ENCODE measurements around the gene PAK5.

Gene PAK5

DNA sequence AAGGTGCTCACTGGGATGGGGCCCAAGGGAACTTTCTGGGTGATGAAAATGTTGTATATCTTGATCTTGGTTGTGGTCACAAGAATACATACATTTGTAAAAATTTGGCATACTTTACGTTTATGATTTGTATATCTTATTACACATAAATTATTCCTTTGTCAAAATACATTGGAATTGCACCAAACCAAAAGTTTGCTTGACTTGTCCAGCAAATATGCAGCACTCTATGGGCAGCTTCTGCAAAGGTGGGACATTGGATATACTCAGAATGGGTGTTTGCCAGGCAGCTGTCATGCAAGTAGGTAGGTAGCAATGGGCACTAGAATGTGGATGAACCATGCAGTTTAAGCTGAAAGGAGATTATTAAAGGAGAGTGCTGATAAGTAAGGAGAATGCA lies 246.5 kb downstream of the PAK5 start:
- TF ChIP-seq, protein P1, sequence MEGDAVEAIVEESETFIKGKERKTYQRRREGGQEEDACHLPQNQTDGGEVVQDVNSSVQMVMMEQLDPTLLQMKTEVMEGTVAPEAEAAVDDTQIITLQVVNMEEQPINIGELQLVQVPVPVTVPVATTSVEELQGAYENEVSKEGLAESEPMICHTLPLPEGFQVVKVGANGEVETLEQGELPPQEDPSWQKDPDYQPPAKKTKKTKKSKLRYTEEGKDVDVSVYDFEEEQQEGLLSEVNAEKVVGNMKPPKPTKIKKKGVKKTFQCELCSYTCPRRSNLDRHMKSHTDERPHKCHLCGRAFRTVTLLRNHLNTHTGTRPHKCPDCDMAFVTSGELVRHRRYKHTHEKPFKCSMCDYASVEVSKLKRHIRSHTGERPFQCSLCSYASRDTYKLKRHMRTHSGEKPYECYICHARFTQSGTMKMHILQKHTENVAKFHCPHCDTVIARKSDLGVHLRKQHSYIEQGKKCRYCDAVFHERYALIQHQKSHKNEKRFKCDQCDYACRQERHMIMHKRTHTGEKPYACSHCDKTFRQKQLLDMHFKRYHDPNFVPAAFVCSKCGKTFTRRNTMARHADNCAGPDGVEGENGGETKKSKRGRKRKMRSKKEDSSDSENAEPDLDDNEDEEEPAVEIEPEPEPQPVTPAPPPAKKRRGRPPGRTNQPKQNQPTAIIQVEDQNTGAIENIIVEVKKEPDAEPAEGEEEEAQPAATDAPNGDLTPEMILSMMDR (IDR thresholded peaks at IDR 0.05): no peak
- H3K4me3 ChIP-seq: no peak overlapping the region
- H3K27ac ChIP-seq: no peak overlapping the region
- no peak for DNase-seq (ENCODE audit: low spot score)

DNA sequence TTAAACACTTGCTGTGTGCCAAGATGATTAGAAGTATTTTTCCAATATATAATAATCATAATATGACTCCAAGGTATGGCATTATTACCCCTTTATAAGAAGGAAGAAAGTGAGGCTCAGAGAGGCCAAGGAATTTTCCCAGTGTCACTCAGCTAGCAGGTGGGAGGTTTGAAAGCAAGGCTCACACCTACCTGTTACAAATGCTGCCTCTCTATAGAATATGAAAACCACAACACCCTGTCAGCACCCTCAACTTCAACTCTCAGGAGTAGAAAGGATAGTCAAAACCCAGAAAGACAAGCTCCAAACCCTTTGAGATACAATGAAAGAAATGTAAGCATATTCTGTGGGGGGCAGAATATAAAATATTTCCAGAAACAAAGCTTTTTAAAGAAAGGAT lies 247.8 kb downstream of the PAK5 start:
- no peak for DNase-seq (ENCODE audit: low spot score)
- Histone ChIP-seq H3K4me3 (no peak overlapping the region), H3K27ac (no peak overlapping the region)
- TF ChIP-seq, protein P1 (IDR thresholded peaks at IDR 0.05): no peak

DNA sequence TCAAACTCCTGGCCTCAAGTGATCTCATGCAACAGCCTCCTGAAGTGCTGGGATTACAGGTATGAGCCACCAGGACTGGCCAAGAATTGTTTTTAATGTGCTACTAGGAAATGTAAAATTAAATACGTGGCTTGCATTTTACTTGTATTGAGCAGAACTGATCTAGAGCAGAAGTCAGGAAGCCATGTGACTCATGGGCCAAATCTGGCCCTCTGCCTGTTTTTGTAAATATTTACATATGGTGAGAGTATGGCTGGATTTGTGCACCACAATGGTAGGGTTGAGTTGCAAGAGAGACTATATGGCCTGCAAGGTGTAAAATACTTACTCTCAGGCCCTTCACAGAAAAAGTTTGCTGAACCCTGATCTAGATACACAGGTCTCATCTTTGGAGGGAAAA lies 248.7 kb downstream of the PAK5 start:
- DNase-seq (ENCODE audit: low spot score): no peak
- no peak overlapping the region for H3K4me3 ChIP-seq
- TF ChIP-seq, protein P1 (IDR thresholded peaks at IDR 0.05): no peak
- H3K27ac ChIP-seq: no peak overlapping the region

DNA sequence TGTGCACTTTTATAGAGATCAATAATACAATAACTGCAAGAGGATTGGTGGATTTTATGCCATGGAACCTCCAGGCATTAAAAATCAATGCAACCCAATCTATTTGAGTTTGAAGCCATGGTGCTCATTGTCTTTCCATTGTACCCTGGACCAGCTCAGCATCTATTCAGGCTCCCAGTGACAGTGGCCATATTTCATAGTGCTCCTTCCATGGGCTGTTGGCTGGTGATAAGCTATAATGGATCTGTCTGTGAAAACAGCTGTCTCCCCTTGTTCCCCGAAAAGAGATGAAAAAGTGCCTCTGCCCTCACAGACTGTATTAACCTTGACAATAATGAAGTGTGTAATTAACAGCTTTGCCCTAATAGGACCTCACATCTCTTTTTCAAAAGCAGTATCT lies 250.2 kb downstream of the PAK5 start:
- no peak overlapping the region for H3K4me3 ChIP-seq
- H3K27ac ChIP-seq: no peak overlapping the region
- TF ChIP-seq, protein P1 (IDR thresholded peaks at IDR 0.05): no peak
- no peak for DNase-seq (ENCODE audit: low spot score)

DNA sequence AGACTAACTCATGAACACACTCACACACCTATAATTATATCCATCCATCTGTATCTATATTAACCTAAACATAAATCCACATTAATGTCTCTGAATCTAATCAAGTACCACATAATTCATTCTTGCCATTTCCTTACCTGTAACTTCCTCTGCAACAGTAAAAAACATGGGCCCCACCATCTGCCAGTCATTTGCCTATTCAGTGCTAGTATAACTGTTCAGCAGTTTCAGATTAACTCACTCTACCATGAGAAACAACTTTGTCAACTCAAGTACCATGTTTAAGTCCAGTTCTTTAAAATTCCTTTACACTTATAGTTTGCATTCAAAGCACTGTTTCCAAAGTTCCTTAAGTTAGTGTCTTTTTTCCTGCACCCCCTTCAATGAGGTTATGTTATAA lies 255.7 kb downstream of the PAK5 start:
- H3K27ac ChIP-seq: no peak overlapping the region
- TF ChIP-seq, protein P1 (IDR thresholded peaks at IDR 0.05): no peak
- no peak for DNase-seq (ENCODE audit: low spot score)
- no peak overlapping the region for H3K4me3 ChIP-seq

DNA sequence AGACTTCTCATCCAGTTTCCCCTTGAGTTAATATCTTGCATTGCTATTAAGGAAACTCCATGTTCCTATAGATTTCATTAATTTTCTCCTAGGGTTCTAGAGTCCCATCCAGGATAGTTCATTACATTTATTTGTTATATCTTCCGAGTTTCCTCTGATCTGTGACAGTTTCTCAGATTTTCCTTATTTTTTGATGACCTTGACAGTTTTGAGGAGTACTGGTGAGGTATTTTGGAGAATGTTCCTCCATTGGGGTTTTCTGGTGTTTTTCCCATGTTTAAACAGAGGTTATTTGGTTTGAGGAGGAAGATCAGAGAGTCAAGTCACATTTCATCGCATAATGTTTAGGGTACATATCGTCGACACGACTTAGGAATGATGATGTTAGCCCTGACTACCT lies 256.7 kb downstream of the PAK5 start:
- TF ChIP-seq, protein P1 (IDR thresholded peaks at IDR 0.05): no peak
- H3K4me3 ChIP-seq: no peak overlapping the region
- H3K27ac ChIP-seq: no peak overlapping the region
- DNase-seq (ENCODE audit: low spot score): no peak

DNA sequence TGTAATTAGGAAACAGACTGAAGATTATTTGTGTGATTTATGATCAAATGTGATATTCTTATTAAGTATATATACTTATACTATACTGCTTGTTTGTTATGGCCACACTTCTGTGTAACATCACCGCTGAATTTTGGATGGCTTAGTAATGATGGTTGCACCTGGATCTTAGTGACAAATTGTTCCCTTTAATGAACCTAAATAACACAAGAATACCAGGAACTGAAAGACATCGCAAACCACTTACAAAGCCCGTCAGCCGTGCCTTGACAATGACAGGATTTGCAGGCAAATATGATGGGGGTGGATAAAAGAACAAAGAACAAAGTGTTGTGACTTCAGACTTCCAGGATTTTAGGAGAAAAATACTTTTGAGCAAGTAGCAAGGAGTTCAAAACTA lies 257.4 kb downstream of the PAK5 start:
- H3K4me3 ChIP-seq: no peak overlapping the region
- TF ChIP-seq, protein P1 (IDR thresholded peaks at IDR 0.05): no peak
- H3K27ac ChIP-seq: no peak overlapping the region
- DNase-seq (ENCODE audit: low spot score): no peak
